HG03280 (cell line): Measurements from ENCODE around the gene DRC1.
"Not testable (repeated sequence)": the region's sequence is repeated elsewhere in the genome, so short reads cannot be mapped to it uniquely, and the experiment has no call there.

ENCODE experiments used
- ATAC-seq: cut with Tn5 transposase; IDR thresholded peaks from one replicate; pipeline ENCODE4 v1.9.1; 2021; ENCODE audit warnings: mild to moderate bottlenecking, moderate library complexity; ENCODE audit not compliant: unreplicated experiment

The DRC1 gene

GRCh38 chr2:26401739-26402541 is at the start of gene DRC1:
DRC1 (plus strand) TSS chr2:26401920; CDS start chr2:26401990, 70 bp downstream.
- ATAC-seq = no peak

GRCh38 chr2:26352892-26353291 is 48.8 kb upstream of the DRC1 start:
- no peak for ATAC-seq

DNA sequence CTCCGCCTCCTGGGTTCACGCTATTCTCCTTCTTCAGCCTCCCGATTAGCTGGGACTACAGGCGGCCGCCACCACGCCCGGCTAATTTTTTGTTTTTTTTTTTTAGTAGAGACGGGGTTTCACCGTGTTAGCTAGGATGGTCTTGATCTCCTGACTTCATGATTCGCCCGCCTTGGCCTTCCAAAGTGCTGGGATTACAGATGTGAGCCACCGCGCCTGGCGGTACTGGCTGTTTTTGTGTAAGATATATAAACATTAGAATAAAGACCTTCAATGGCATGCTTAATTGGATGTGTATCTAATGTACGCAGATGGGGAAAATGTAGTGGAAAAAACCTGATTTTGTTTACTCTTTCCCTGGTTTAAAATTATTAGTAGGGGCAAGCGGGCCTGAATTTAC is 47.3 kb upstream of the DRC1 start:
- ATAC-seq = not testable (repeated sequence)

DNA sequence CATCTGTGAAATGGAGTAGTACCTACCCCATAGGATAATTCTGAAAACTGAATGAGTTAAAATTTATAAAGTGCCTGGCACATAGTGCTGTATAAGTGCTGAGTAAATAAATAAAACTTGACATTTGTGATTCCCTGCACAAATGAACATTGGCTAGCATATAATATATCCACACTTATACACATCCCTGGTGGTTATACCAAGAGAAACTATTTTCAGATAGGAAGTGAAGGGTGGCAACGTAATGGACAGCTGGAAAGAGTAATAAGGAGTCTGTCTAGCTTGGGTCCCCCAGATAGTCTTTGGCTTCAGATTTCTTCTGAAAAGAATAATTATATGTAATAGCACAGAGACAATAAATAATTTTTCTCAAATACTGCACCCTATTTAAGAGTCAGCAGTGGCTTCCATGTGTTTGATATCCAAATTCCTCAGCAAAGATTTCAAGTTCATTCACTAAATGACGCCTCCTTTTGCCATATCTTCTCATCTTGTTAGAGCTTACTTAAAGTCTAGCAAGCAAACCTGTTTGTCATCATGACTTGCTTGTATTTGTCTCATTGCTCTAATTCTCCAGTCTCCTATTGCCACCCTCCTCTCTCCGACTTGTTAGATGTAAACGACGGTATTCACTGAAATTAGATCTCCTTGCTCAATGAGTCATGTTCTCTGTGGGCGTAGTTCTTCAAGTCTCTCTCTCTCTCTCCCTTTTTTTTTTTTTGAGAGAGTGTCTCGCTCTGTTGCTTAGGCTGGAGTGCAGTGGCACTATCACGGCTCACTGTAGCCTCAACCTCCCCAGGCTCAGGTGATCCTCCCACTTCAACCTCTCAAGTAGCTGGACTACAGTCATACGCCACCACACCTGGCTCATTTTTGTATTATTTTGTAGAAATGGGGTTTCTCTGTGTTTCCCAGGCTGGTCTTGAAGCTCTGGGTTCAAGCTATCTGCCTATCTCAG is 46.4 kb upstream of the DRC1 start:
- ATAC-seq = no peak

DNA sequence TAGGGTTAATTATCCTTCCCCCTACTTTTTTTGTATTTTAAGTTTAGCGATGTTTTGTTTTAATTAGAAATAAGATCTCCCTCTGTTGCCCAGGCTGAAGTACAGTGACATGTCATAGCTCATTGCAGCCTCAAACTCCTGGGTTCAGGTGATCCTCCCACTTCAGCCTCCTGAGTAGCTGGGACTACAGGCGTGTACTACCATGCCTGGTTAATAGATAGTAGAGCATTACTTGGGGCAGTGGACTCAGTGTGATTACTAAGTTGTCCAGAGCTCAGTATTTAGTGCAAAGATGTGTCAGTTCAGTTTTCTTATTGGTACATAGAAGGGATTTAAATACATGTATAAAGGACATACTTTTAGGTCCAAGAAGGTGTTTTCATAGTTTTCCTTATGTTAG is 45.6 kb upstream of the DRC1 start:
- ATAC-seq = no peak

GRCh38 chr2:26356771-26357170 is 44.9 kb upstream of the DRC1 start:
- ATAC-seq = no peak

DNA sequence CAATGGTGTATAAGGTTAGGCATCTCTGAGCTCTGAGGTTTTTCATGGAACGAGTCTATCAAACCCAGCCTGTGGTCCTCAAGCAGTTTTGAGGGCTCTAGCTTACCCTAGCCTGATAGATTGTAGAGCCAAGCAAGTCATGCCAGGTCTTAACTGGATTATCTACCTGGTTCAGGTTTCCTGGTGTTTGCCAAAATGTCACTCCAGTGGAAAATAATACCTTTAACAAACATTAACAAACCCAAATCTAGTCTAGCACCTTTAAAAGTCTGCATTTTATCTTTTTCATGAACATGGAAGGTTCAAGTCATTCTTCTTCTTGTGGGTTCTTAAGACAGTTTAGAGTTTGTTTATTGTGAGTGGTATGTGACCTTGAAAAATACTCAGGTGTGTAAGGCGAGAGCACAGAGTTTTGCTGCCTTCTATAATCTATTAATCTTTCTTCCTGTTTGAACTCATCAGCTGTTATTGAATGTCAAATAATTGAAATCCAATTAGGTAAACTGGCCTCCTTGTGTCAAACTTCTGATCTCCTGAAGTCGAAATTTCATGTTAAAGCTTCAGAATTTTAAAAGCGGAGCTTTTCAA is 41.7 kb upstream of the DRC1 start:
- ATAC-seq = no peak

GRCh38 chr2:26363323-26363722 is 38.4 kb upstream of the DRC1 start:
- no peak for ATAC-seq

DNA sequence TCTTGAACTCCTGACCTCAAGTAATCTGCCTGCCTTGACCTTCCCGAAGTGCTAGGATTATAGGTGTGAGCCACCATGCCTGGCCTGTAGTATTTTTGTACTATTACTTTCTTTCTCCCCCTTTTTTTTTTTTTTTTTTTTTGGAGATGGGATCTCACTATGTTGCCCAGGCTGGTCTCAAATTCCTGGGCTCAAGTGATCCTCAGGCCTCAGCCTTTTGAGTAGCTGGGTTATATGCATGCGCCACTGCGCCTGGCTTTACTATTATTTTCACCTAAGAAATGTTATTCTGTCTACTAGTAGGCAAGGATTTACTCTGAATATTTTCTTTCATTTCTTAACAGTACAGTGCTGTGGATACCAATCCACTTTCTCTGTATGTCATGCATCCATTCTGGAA is 37.8 kb upstream of the DRC1 start:
- ATAC-seq = no peak

- ATAC-seq = no peak
Observed at GRCh38 chr2:26364669-26365068, 37.1 kb upstream of the DRC1 start.

DNA sequence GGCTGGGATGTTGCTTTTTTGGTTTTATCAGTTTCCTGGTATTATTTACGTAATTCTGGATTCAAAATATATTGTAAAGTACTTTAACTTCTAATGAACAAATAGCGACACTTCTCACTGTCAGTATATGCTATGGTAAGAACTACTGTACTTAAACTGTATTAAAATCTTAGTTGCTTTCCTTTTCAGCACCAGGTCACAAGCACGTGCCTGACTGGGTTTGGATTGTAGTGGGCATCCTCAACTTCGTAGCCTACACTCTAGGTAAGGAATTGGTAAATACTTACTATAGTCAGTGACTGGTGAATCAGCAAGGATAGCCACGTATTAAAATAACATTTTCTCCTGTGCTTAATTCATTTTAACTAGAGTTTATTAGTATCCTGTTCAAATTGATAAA is 34.8 kb upstream of the DRC1 start:
- no peak for ATAC-seq

- not testable (repeated sequence) for ATAC-seq
Observed at GRCh38 chr2:26369664-26370063, 32.1 kb upstream of the DRC1 start.

DNA sequence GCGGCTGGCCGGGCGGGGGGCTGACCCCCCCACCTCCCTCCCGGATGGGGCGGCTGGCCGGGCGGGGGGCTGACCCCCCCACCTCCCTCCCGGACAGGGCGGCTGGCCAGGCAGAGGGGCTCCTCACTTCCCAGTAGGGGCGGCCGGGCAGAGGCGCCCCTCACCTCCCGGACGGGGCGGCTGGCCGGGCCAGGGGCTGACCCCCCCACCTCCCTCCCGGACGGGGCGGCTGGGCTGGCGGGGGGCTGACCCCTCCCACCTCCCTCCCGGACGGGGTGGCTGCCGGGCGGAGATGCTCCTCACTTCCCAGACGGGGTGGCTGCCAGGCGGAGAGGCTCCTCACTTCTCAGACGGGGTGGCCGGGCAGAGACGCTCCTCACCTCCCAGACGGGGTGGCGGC is 30.8 kb upstream of the DRC1 start:
- ATAC-seq = not testable (repeated sequence)

DNA sequence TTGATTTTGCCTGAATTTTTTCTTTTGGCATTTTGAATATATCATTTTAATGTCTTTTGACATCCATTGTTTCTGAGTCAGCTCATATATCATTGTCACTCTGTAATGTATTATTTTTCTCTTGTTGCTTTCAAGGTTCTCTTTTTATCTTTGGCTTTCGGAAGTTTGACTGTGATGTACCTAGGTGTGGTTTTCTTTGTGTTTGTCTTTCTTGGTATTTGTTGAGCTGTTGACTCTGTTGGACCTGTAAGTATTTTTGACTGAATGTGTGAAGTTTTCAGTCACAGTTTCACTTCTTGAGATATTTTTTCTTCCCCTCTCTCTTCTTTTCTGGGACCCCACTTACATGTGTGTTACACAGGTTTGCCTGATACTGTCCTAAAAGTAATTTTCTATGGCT is 24.9 kb upstream of the DRC1 start:
- ATAC-seq = no peak

GRCh38 chr2:26380281-26380680 is 21.4 kb upstream of the DRC1 start:
- ATAC-seq = no peak

DNA sequence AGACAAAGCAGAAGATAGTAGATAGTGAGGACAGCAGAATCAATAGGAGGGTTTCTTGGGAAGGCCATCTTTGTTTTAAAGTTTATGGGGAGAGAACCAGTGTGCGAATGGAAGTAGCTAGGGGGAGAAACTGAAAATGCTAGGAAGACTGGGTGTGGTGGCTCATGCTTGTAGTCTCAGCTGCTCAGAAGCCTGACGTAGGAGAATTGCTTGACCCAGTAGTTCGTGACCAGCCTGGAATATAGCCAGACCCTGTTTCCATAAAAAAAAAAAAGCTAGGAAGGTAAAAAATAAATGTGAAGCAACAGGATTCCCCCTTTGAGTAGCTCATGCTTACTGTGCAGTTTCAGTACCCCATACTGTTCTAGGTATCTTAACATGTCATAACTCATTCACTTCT is 19.2 kb upstream of the DRC1 start:
- ATAC-seq = no peak

DNA sequence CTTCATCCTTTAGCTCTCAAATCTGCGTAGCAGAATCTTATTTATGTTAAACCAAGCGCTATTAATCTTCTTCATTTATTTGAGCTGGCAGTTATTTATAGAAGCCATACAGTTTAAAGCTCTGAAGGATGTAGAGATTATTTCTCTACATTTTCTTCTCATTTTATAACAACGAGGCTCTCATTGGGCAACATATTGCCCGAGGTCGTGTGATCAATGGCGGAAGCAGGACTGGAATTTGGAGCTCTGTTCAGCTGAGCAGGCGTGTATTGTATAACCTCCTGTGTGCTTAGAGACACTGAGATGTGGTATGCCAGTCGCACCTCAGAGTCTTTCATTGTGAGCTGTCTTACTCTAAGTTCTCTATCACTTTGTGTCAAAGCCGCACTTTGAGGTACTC is 17.5 kb upstream of the DRC1 start:
- ATAC-seq = no peak

DNA sequence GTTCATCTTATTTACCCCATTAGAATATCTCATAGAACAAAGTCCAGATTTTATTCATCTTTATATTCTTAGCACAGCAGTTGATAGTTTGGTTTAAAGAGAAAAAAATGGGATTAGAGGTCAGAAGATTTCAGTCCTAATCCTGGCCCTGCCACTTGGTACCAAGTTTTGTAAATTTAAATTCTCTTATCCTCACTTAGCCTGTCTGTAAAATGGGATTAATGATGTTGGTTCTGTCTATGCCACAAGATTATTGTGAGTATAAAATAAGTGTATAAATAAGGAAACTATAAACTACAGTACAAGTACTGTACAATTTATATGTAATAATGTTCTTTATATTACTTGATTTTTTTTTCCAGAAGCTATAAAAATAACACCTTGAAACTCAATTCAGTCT is 17.1 kb upstream of the DRC1 start:
- ATAC-seq = no peak

DNA sequence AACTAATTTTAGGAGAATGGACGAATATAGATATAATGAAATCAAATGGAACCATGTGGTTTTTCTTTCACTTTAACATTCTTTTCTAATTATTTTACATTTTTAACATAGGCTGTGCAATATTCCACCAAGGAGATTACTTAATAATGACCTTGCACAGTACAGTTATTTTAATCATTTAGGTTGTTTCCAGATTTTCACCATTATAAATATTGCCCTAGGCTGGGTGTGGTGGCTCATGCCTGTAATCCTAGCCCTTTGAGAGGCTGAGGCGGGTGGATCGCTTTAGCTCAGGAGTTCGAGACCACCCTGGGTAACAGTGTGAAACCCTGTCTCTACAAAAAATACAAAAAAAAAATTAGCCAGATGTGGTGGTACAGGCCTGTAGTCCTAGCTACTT is 14.5 kb upstream of the DRC1 start:
- ATAC-seq = no peak

GRCh38 chr2:26394694-26395093 is 7.0 kb upstream of the DRC1 start:
- ATAC-seq = no peak

GRCh38 chr2:26395394-26395793 is 6.3 kb upstream of the DRC1 start:
- ATAC-seq = no peak
